GM10266 (cell line): ENCODE data around the gene METRN.
"Not testable (repeated sequence)": the region's sequence is repeated elsewhere in the genome, so short reads cannot be mapped to it uniquely, and the experiment has no call there.

Experiments
- DNase-seq: peaks from one replicate; pipeline ENCODE4 v3.0.0; 2012; ENCODE audit errors: extremely low spot score
- CTCF ChIP-seq: IDR thresholded peaks from 2 replicates; pipeline ENCODE4 v1.5.1; 2012; ENCODE audit warnings: mild to moderate bottlenecking, low read depth; ENCODE audit not compliant: control insufficient read depth, insufficient read depth; ENCODE audit errors: missing control alignments

Gene METRN

GRCh38 chr16:747978-748746 lies 33.2 kb downstream of the METRN start:
- DNase-seq = no peak
- TF ChIP-seq CTCF = no peak

GRCh38 chr16:749010-749409 lies 34.1 kb downstream of the METRN start:
- no peak for DNase-seq
- TF ChIP-seq CTCF = no peak

- TF ChIP-seq CTCF = no peak
Measured at GRCh38 chr16:750485-750884, 35.6 kb downstream of the METRN start.

GRCh38 chr16:751152-752006 lies 36.5 kb downstream of the METRN start:
- DNase-seq = no peak
- no peak for TF ChIP-seq CTCF

More at GRCh38 chr16:750485-750884, 35.6 kb downstream of the METRN start:
- no peak for DNase-seq

- no peak for TF ChIP-seq CTCF
- DNase-seq = no peak
Measured at GRCh38 chr16:752007-752312, 37.0 kb downstream of the METRN start.

GRCh38 chr16:754121-754607 lies 39.2 kb downstream of the METRN start:
- not testable (repeated sequence) for DNase-seq

GRCh38 chr16:754656-755055 lies 39.7 kb downstream of the METRN start:
- DNase-seq = no peak
- no peak for TF ChIP-seq CTCF
